ENCODE data around the gene HNRNPF.

HNRNPF gene

DNA sequence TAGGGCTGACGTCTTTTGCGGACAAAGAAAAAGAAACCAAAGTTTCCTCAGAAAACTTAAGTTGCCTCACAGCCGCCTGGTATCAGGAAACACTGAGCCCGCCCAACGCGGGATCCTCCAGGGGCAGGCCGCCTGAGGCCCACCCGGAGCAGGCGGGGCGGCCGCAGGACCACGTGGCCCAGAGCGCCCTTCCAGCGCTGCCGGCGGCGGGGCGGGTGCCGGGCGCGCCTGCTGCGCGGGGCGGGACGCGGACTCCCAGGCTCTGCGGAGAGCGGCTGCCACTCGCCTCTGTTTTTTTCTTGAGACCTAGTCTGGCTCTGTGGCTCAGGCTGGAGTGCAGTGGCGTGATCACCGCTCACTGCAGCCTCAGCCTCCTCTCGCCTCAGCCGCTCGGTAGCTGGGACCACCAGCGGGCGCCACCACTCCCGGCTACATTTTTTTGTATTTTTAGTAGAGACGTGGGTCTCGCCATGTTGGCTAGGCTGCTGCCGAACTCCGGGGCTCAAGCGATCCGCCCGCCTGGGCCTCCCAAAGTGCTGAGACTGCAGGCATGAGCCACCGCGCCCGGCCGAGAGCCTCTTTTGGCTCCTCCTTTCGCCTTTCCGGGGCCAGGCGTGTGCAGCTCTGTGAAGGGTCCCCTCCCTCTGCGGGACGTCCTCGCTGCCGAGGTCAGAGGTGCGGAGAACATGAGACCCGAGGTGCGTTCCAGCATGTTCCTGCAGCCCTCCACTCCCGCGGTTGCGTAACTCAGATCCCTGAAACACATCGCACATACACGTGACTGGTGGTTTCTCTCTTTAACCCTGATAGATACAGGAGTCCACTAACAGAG lies 11.6 kb upstream of the HNRNPF start:
- no peak for DNase-seq

DNA sequence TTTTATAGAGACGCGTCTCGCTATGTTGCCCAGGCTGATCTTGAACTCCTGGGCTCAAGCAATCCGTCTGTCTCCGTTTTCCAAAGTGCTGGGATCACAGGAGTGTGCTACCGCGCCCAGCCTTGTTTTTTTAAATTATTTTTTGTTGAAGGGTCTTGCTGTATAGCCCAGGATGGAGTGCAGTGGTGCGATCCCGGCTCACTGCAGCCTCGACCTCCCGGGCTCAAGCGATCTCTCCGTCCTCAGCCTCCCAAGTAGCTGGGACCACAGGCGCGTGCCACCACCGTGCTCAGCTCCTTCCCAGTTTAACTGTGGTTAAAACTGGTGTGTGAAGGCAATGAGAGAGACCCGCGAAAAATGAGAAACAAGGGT lies 11.0 kb upstream of the HNRNPF start:
- DNase-seq, result no peak

DNA sequence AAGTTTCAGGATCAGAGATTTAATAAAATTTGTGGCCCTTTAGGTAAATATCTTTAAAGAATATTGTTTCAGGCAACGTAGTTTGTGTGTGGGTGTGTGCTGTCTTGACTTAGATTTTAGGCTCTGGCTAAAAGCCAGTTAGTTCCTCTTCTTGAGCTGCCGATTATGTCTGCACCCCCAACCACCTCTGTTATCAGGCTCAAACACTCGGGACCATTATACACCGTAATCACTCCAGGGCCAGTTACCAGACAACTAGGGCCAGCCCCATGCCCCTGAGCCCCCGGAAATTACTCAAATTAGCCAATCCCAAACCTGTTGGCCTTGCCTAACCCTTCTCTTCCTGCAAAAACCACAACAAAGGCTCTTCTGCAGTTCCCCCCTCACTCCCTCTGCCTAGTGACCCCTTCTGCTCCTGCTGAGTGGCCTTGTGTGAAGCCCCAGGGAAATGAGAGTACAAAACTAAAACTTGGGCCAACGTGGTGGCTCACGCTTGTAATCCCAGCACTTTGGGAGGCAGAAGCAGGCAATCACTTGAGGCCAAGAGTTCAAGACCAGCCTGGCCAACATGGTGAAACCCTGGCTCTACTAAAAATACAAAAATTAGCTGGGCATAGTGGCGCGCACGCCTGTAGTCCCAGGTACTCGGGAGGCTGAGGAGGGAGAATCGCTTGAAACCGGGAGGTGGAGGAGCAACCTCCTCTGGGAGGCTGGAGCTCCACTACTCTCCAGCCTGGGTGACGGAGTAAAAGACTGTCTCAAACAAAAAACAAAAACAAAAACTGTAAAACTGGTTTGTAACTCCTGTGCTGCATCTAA lies 9.2 kb upstream of the HNRNPF start:
- DNase-seq, result peak; percentile 24

DNA sequence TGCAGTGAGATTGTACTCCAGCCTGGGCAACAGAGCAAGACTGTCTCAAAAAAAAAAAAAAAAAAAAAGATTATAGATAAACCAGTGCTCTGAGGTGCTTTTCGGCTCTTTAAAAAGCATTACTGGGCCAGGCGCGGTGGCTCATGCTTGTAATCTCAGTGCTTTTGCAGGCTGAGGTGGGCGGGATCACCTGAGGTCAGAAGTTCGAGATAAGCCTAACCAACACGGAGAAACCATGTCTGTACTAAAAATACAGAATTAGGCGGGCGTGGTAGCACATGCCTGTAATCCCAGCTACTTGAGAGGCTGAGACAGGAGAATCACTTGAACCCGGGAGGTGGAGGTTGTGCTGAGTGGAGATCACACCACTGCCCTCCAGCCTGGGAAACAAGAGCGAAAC lies 6.6 kb upstream of the HNRNPF start:
- DNase-seq, result no peak

DNA sequence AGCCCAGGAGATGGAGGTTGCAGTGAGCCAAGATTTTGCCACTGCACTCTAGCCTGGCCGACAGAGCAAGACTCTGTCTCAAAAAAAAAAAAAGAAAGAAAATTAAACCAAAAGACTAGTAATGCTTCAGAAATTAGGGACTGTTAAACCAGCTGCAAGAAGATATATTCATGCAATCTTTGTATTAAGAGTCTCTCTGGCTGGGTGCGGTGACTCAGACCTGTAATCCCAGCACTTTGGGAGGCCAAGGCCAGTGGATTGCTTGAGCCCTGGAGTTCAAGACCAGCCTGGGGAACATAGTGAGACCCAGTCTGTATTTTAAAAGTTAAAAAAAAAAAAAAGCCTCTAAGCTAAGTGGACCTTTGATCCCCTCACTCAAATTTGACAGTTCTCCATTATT lies 2.5 kb upstream of the HNRNPF start:
- DNase-seq, result no peak

DNA sequence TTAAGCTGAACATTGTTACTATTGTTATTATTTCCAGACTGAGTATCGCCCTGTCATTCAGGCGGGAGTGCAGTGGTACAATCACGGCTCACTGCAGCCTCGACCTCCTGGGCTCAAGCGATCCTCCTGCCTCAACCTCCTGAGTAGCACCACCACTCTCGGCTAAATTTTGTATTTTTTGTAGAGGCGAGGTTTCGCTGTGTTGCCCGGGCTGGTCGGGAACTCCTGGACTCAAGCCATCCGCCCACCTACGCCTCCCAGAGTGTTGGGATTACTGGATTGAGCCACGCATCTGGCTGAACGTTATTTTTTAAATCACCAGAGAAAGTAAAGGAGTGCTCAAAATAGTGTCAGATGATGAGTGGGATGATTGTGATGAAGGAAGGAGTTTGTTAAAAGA lies 1.4 kb upstream of the HNRNPF start:
- no peak for DNase-seq

DNA sequence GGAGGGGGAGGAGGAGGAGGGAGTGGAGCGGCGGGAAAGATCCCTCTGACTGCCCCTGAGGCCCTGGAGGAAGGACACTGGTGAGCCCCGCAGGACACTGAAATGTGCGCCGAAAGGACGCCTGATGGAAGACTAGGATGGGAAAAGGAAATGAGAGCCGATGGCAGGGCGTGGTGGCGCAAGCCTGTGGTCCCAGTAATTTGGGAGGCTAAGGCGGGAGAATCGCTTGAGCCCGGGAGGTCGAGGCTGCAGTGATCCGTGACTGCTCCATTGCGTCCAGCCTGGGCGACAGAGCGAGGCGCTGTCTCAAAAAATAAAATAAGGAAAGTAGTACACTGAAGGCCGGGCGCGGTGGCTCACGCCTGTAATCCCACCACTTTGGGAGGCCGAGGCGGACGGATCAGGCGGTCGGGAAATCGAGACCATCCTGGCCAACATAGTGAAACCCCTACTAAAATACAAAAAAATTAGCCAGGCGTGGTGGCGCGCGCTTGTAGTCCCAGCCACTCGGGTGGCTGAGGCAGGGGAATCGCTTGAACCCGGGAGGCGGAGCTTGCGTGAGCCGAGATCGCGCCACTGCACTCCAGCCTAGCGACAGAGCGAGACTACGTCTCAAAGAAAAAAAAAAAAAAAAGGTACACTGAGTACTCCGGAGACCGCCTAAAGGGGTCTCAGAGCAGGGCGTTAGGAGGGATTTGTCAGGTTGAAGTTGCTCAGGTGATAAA lies 561 bp upstream of the HNRNPF start:
- no peak for DNase-seq

DNA sequence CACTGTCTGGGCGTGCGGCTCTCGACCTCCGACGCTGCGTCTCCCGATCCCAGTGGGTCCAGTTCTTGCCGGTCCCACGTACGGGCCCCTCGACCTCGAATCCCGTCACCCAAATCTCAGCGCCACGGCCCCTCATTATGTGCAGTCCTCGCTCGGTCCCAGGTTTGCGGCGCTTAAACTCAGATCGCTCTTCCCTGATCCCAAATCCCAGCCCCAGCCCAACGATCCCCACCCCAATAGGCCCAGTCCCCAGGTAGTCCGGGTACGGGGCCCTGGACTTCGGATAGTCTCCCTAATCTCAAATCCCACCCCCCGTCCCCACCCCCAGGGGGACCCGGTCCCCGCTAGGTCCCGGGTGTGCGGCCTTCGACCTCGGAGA lies 666 bp downstream of the HNRNPF start:
- DNase-seq, result no peak

DNA sequence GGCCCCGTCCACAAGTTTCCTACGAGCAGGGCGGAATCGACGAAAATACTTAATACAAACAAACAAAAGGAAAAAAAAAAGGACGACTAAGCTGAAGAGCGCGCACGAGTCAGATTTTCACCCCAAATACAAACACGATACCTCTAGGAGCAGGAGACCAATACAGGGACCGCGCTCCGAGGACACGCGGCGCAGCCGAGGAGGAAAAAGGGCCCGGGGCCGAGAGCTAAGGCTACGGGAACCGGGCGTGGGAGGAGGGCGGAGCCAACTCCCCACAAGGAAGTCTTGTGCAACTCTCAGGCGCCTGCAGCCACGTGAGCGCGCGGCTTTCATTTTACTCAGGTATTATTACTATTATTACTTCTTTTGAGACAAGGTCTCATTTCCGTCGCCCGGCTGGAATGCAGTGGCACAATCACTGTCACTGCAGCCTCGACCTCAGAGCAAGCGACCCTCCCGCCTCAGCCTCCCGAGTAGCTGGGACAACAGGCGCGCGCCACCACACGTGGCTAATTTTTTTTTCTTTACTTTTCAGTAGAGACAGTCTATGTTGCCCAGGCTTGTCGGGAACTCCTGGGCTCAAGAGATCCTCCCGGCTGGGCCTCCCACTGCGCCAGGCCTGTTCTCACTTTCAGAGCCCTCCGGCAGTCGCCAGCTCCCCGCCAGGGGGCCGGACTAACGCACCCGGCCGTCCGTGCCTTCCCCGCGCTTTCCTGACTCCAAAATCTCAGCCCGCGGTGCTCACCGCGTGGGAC lies 1.2 kb downstream of the HNRNPF start:
- peak; percentile 65 for DNase-seq

DNA sequence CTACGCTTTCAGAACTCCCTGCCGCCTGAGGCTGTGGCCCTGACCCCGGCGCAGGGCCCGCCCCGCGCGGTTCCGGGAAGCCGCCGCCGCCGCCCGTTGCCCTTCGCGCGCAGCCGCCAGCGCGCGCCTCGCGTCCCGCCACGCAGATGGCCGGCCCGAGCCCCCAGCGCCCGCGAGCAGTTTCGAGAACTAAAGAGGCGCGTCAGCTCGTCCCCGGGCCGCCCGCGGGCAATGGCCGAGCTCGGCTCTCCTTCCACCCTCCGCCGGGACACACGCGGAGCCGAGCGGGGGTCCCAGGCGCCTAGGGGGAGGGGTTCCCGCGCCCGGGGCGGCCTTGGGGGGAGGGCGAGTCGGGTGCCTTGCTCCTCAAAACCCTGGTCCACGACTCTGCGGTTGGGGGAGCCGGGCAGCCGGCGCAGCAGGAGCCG lies 1.8 kb downstream of the HNRNPF start:
- DNase-seq, result no peak

DNA sequence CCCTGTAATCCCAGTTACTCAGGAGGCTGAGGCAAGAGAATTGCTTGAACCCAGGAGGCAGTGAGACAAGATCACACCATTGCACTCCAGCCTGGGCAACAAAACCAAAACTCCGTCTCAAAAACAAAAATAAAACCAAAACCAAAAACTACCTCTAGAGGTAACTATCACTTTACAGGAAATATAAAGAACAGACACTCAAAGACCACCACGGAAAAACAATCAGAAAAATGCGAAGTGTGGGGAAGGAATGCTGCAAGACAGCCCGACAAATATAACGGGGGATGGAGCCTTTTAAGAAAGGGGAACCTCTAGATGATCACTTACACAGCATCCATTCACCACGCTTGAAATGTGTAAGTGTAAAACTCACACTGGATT lies 4.3 kb downstream of the HNRNPF start:
- DNase-seq, result no peak

DNA sequence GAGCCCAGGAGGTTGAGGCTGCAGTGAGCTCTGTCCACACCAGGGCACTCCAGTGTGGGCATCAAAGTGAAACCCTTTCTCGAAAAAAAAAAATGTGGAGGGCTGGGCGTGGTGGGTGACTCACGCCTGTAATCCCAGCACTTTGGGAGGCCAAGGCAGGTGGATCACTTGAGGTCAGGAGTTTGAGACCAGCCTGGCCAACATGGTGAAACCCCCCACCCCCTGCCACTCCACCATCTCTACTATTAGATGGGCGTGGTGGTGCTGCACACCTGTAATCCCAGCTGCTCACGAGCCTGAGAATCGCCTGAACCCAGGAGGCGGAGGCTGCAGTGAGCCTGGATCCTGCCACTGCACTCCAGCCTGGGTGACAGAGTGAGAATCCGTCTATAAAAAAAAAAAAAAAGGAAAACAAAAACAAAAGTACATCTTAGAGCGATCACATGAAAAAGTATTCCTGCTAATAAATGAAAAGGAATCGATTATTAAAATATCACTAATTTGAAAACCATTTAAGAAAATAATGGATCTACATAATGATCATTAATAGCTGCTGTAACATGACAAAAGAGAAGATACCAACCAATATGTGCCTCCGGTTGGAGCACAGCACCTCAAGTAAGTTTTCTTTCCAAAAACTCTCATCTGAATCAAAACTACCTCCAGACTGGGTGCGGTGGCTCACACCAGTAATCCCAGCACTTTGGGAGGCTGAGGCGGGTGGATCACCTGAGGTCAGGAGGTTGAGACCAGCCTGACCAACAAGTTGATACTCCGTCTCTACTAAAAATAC lies 4.9 kb downstream of the HNRNPF start:
- no peak for DNase-seq

DNA sequence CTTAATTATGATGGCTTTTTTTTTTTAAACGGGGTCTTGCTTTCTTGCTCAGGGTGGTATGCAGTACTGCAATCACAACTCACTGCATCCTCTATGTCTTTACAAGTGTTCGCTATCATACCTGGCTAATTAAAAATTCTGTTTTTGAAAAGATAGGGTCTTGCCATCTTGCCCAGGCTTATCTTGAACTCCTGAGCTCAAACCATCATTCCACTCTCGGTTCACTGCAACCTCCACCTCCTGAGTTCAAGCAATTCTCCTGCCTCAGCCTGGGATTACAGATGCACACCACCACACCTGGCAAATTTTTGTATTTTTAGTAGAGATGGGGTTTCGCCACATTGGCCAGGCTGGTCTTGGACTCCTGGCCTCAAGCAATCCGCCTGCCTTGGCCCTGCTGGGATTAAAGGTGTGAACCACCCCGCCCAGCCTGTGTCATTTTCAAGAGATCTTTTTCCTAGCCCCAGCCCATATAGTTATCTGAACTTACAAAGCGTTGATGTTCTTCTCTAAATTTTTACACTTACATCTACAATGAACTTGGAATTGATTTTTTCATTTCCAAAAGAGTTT lies 6.0 kb downstream of the HNRNPF start:
- DNase-seq, result no peak

DNA sequence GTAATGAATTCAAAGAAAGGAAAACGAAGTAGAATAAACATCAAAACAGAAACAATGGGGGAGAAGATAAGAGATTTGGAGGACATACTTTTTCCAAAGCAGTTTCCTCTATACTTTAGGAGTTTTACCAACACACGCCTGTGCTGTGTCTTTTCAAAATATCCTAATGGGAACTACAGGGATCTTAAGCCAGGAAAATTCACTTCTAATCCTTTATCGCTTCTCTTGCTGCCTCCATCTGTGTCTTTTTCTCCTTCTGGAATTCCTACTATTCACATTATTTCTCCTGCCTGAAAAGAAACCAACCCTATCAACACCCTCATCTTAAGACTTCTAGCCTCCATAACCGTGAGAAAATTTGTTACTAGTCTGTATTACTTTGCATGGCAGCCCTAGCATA lies 6.8 kb downstream of the HNRNPF start:
- no peak for DNase-seq

DNA sequence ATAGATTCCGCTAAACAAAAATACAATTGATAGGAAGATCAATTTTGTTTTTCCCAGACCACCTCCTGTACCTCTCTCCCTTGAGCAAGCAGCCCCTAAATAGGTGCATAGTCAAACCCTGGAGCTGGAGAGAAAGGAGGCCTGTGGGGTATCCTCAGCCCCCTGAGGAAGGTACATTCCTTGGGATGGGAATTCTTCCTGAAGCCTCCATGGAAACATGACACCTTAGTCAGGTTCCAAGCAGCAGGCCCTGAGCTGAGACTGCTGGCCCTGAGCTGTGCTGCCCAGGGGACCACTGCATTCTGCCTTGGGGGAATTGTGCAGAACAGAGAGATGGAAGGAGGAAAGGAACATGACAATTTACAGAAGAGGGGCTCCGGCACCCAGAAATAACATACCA lies 7.4 kb downstream of the HNRNPF start:
- no peak for DNase-seq

DNA sequence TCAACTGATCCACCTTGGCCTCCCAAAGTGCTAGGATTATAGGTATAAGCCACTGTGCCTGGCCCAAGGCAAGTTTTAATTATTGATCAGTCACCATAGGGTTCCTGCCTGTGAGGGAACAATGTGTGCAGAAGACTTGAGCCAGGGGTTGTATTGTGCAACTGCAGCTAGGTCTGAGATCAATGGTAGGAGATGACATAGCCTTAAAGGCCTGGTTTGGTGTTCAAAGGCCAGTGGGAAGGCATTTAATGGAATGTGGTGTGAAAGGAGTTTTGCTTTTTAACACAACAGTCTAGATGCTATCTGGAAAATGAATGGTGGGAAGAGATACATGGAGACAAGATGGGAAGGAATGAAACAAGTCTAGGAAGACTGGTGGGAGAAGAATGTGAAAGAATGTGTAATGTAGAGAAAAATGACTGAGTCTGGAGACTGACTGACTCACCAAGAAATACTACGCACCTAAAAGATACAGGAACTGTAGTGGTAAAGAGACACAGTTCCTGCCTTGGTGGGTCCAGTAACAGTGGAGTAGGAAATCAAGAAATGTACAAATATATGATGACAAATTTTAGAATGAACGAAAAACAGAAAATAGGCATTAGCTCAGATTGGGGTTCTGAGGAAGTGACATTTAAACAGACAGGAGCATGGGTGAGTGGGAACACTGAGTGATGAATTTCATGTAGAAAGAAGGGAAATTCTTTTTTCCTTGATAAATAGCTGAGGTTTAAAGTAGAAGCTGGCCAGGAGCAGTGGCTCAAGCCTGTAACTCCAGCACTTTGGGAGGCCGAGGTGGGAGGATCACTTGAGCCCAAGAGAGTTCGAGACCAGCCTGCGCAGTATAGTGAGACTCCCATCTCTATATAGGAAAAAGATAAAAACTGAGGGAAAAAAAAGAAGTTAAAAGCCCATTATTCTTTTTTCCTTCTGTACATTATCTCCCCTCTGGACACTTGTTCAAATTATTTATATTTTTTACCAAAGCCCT lies 9.4 kb downstream of the HNRNPF start:
- no peak for DNase-seq

DNA sequence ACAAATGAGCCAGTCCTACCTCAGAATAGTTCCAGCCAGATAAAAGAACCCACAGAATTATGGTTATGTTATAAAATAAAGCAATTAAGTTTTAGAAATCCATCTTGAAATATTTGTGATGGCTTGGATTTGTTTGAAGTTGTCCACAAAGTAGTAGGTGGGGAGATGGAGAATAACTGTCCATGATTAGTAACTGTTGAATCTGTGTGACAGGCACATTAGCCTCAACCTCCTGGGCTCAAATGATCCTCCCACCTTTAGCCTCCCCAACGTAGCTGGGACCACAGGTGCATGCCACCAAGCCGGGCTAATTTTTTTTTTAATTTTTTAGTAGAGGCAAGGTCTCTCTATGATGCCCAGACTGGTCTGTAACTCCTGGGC lies 10.1 kb downstream of the HNRNPF start:
- no peak for DNase-seq

DNA sequence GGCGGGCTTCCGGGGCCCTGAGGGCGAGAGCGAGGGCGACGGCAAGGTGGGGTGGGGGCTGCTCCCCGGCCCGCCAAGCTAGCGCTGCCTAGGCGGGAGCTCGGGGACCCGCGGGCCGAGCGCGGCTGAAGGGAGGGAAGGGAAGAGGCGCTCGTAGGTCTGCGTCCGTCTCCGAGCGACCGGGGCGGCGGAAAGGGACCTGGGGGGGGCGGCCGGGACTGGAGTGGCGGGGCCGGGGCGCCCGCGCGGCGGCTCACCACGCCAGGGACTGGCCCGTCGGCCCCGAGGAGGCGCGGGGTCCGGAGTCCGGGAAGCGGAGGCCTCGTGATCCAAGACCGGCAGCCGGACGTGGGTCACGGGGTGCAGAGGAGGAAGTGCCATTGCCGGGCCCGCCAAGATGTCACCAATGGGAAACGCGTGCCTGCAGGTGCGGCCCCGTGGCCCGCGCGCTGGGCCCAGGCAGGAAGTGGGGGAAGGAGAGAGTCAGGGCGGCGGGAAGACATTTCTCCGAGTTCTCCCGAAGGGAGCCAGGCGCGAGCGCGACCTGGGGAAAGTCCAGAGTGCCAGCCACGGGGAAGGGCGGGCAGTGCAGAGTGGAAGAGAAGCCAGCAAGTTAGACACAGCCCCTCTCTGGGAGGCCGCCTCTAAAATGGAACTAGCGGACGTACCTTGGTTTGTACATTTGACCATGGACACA lies 11.9 kb downstream of the HNRNPF start:
- peak; percentile 28 for DNase-seq

DNA sequence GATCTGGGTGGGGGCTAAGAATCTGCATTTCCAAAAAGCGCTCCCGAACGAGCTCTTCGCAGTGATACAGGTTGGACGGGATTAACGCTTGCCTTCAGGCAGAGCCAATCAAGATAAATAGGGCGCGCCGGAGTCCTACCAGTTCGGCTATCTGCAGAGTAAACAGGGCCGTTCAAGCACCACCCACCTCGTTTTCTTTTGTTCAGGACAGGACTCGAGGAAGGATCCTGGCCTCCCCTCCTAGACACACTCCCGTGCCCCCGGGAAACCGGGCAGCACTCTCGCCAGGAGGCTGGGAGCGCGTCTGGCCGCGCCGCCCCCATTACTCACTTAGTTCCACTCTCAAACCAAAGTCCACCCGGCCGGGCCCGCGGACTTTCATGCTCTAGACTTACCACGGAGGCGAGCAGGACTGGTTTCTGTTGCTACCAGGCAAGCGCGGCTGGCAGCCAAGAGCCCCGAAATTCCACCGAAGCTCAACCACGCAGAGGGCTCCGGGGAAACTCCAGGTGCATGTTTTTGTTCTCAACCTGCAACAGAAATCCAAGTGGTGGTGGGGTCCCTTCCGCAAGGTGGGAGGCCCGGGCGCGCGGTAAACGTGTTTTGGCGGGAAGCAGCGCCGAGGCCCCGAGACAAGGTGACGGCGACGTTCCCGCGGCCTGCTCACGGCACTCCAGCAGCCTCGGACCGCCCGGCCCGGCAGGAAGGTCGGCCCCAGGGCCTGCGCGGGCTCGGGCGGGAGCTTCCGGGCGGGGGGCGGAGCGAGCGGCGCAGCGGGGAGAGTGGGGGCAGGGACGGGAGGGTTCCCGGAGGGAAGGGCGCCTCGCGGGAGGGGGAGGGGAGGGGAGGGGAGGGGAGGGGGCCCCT lies 12.7 kb downstream of the HNRNPF start:
- no peak for DNase-seq
